H1 (cell line): ENCODE data around the gene CDKN1A. TPM values are rescaled to one million over a fixed set of nuclear protein-coding genes. Genes with fewer than 3 reads are reported as not detected.

ENCODE experiments used
- CTCF ChIA-PET: fragments of 300-600 bp; sonication (Branson Sonifier 250); formaldehyde crosslinking; loops from one replicate; lab custom pipeline; 2021; ENCODE audit not compliant: partially characterized antibody; lab: Charles Lee
- POLR2A ChIA-PET: fragments of 300-600 bp; sonication (Branson Sonifier 250); formaldehyde crosslinking; loops from one replicate; lab custom pipeline; 2021; ENCODE audit warnings: inconsistent platforms; ENCODE audit not compliant: partially characterized antibody; lab: Charles Lee
- DNase-seq, 2 experiments: peaks; one replicate each; pipeline versions ENCODE4 v3.0.0 to v3.0.0-alpha.2; 2010 to 2022; ENCODE audit warnings: low spot score in 2 of 2, low read depth in 1 of 2, mixed read lengths in 1 of 2
- FAIRE-seq: peaks from 2 replicates; lab custom pipeline; 2011; peaks lifted over from hg19 to GRCh38; lab: Jason Lieb, UNC
- H2AFZ ChIP-seq: 2 replicates; pipeline ENCODE4 v1.8.1; 2012; ENCODE audit warnings: low read length, inconsistent platforms
- H2AK5ac ChIP-seq: 2 replicates; pipeline ENCODE4 v1.6.1; 2013; ENCODE audit warnings: low read depth, low read length
- H2BK120ac ChIP-seq: replicated peaks from 2 replicates; pipeline ENCODE3; 2013; ENCODE audit warnings: low read depth, low read length, inconsistent platforms
- H2BK12ac ChIP-seq: 2 replicates; pipeline ENCODE4 v1.6.1; 2013; ENCODE audit warnings: low read depth, low read length
- H2BK15ac ChIP-seq: 2 replicates; pipeline ENCODE4 v1.6.1; 2013; ENCODE audit warnings: low read length
- H2BK20ac ChIP-seq: 2 replicates; pipeline ENCODE4 v1.6.1; 2013; ENCODE audit warnings: low read length
- H2BK5ac ChIP-seq: 2 replicates; pipeline ENCODE4 v1.6.1; 2013; ENCODE audit warnings: low read depth, low read length
- H3K14ac ChIP-seq: 2 replicates; pipeline ENCODE4 v1.6.1; 2013; ENCODE audit warnings: inconsistent platforms; ENCODE audit not compliant: insufficient read length
- H3K18ac ChIP-seq: 2 replicates; pipeline ENCODE4 v1.6.1; 2013; ENCODE audit warnings: low read length; ENCODE audit errors: extremely low read depth
- H3K23ac ChIP-seq: 2 replicates; pipeline ENCODE4 v1.6.1; 2013; ENCODE audit warnings: inconsistent platforms; ENCODE audit not compliant: insufficient read length
- H3K23me2 ChIP-seq: 2 replicates; pipeline ENCODE4 v1.6.1; 2013; ENCODE audit warnings: low read depth, low read length
- H3K27ac ChIP-seq: 2 replicates; pipeline ENCODE4 v1.6.1; 2011; ENCODE audit warnings: low read depth, low read length, inconsistent platforms
- H3K27me3 ChIP-seq, 4 experiments: replicated peaks in 1 of 4; 1 replicate in 1 of 4; 2 replicates in 3 of 4; pipeline versions ENCODE4 v1.6.1 to v1.8.1; 2011 to 2013; ENCODE audit warnings: low read length in 3 of 4, mild to moderate bottlenecking in 3 of 4, inconsistent platforms in 2 of 4, mixed read lengths in 2 of 4, moderate library complexity in 1 of 4; ENCODE audit not compliant: control insufficient read depth in 3 of 4, insufficient read depth in 3 of 4; ENCODE audit errors: extremely low read depth in 1 of 4
- H3K36me3 ChIP-seq, 4 experiments: 2 replicates each; pipeline versions ENCODE4 v1.6.1 to v1.8.1; 2011 to 2013; ENCODE audit warnings: mild to moderate bottlenecking in 4 of 4, low read length in 3 of 4, moderate library complexity in 2 of 4, control low read depth in 1 of 4, inconsistent platforms in 1 of 4; ENCODE audit not compliant: insufficient read depth in 4 of 4, control insufficient read depth in 2 of 4
- H3K4ac ChIP-seq: replicated peaks from 2 replicates; pipeline ENCODE3; 2013; ENCODE audit warnings: low read length, low read depth, mixed read lengths, inconsistent platforms; ENCODE audit not compliant: insufficient read length
- H3K4me1 ChIP-seq, 4 experiments: replicated peaks in 1 of 4; 1 replicate in 1 of 4; 2 replicates in 3 of 4; pipeline versions ENCODE4 v1.6.1 to v1.8.1; 2011 to 2013; ENCODE audit warnings: low read length in 3 of 4, inconsistent platforms in 2 of 4, mixed read lengths in 1 of 4; ENCODE audit not compliant: insufficient read depth in 4 of 4, control insufficient read depth in 3 of 4
- H3K4me2 ChIP-seq, 2 experiments: 2 replicates each; pipeline versions ENCODE4 v1.6.1 to v1.8.1; 2011 to 2013; ENCODE audit warnings: low read depth in 2 of 2, low read length in 2 of 2, control low read depth in 1 of 2, inconsistent platforms in 1 of 2, mild to moderate bottlenecking in 1 of 2; ENCODE audit not compliant: insufficient read depth in 1 of 2
- H3K4me3 ChIP-seq, 4 experiments: fragments of 200-600, 300-600 bp in 1 of 4; sonication (generic), shearing (Covaris generic), sonication (Bioruptor Twin) in 1 of 4; 2 replicates each; pipeline versions ENCODE4 v1.5.1 to v1.8.1; 2011 to 2016; ENCODE audit warnings: low read length in 4 of 4, low read depth in 3 of 4, control low read depth in 2 of 4, inconsistent platforms in 2 of 4, mild to moderate bottlenecking in 2 of 4, mixed read lengths in 1 of 4, moderate library complexity in 1 of 4; ENCODE audit not compliant: insufficient read depth in 2 of 4; ENCODE audit errors: extremely low read depth in 1 of 4
- H3K56ac ChIP-seq: replicated peaks from 2 replicates; pipeline ENCODE3; 2013; ENCODE audit warnings: low read depth, mild to moderate bottlenecking, mixed read lengths, low read length, inconsistent platforms; ENCODE audit not compliant: insufficient read length
- H3K79me1 ChIP-seq: 2 replicates; pipeline ENCODE4 v1.6.1; 2013; ENCODE audit warnings: low read depth, low read length, control low read depth
- H3K79me2 ChIP-seq, 2 experiments: 2 replicates each; pipeline versions ENCODE4 v1.6.1 to v1.8.1; 2012 to 2013; ENCODE audit warnings: low read length in 2 of 2, mild to moderate bottlenecking in 2 of 2, inconsistent platforms in 1 of 2; ENCODE audit not compliant: insufficient read depth in 2 of 2, control insufficient read depth in 1 of 2
- H3K9ac ChIP-seq, 4 experiments: replicated peaks in 1 of 4; 1 replicate in 1 of 4; 2 replicates in 3 of 4; pipeline versions ENCODE4 v1.6.1 to v1.8.1; 2011 to 2013; ENCODE audit warnings: low read depth in 3 of 4, low read length in 3 of 4, control low read depth in 2 of 4, mild to moderate bottlenecking in 2 of 4, moderate library complexity in 2 of 4, inconsistent platforms in 1 of 4; ENCODE audit errors: extremely low read depth in 1 of 4
- H3K9me3 ChIP-seq, 2 experiments: 2 replicates each; pipeline versions ENCODE4 v1.6.1 to v1.8.1; 2012 to 2013; ENCODE audit warnings: mild to moderate bottlenecking in 2 of 2, moderate library complexity in 2 of 2, control low read depth in 1 of 2, inconsistent platforms in 1 of 2, low read depth in 1 of 2, low read length in 1 of 2, mixed read lengths in 1 of 2; ENCODE audit not compliant: insufficient read depth in 2 of 2
- H4K20me1 ChIP-seq, 2 experiments: replicated peaks in 1 of 2; 2 replicates each; pipeline versions ENCODE3 to v1.8.1; 2011 to 2013; ENCODE audit warnings: inconsistent platforms in 2 of 2, low read length in 2 of 2, mild to moderate bottlenecking in 1 of 2; ENCODE audit not compliant: insufficient read depth in 2 of 2, control insufficient read depth in 1 of 2
- H4K5ac ChIP-seq: 2 replicates; pipeline ENCODE4 v1.6.1; 2013; ENCODE audit warnings: low read length, low read depth, mixed read lengths, inconsistent platforms; ENCODE audit not compliant: insufficient read length
- H4K8ac ChIP-seq: 2 replicates; pipeline ENCODE4 v1.8.0; 2013; ENCODE audit warnings: mild to moderate bottlenecking, moderate library complexity, low read length, inconsistent platforms; ENCODE audit not compliant: insufficient read depth; ENCODE audit errors: extremely low read depth
- H4K91ac ChIP-seq: replicated peaks from 2 replicates; pipeline ENCODE3; 2013; ENCODE audit warnings: low read length, mixed read lengths, inconsistent platforms; ENCODE audit not compliant: insufficient read length
- BCL11A ChIP-seq, 2 experiments: IDR thresholded peaks; one replicate each; pipeline ENCODE4 v1.6.1; 2011; ENCODE audit warnings: low read depth in 2 of 2, low read length in 2 of 2, mild to moderate bottlenecking in 2 of 2
- CHD2 ChIP-seq: IDR thresholded peaks from 2 replicates; pipeline ENCODE4 v1.6.1; 2012; ENCODE audit warnings: low read length, improper control_type of control experiment
- EP300 ChIP-seq, 2 experiments: IDR thresholded peaks; 1 replicate in 1 of 2; 2 replicates in 1 of 2; pipeline ENCODE4 v1.6.1; 2011 to 2012; ENCODE audit warnings: low read depth in 2 of 2, low read length in 2 of 2, mild to moderate bottlenecking in 2 of 2, borderline replicate concordance in 1 of 2, inconsistent platforms in 1 of 2, moderate library complexity in 1 of 2
- RAD21 ChIP-seq, 2 experiments: IDR thresholded peaks in 1 of 2; conservative IDR thresholded peaks in 1 of 2; 2 replicates each; pipeline ENCODE4 v1.6.1; 2011; ENCODE audit warnings: low read depth in 2 of 2, low read length in 2 of 2, improper control_type of control experiment in 1 of 2, inconsistent platforms in 1 of 2, mild to moderate bottlenecking in 1 of 2, moderate library complexity in 1 of 2
- SIRT6 ChIP-seq: IDR thresholded peaks from one replicate; pipeline ENCODE4 v1.7.1; 2012; ENCODE audit warnings: low read length, inconsistent platforms
- WGBS, 2 experiments: shearing (Covaris generic) in 1 of 2; methylation state at CpG; one replicate each; pipeline versions ENCODE4 v1.1.6 to v1.1.7; 2013 to 2015; ENCODE audit warnings: low lambda C conversion rate in 2 of 2, mixed read lengths in 2 of 2, inconsistent platforms in 1 of 2, low coverage in 1 of 2, missing lambda C conversion rate in 1 of 2; ENCODE audit not compliant: insufficient replicate concordance in 2 of 2, insufficient coverage in 1 of 2, insufficient read length in 1 of 2; ENCODE audit errors: extremely low coverage in 1 of 2, missing lambda C conversion rate in 1 of 2; 5-methylcytosine and 5-hydroxymethylcytosine counted together
- polyA plus RNA-seq, 7 experiments: library from polyadenylated mRNA; depleted of rRNA in 3 of 7; stranded (reverse) in 5 of 7; unstranded in 2 of 7; fragments of >200 nt in 5 of 7; fragments of 200-250 nt in 2 of 7; gene quantifications; 1 replicate in 5 of 7; 2 replicates in 1 of 7; 4 replicates in 1 of 7; pipeline versions ENCODE4 v1.2.1 to v1.2.3, GENCODE V29; 2011 to 2013; ENCODE audit warnings: missing spikeins in 2 of 7, mixed read lengths in 2 of 7
- total RNA-seq: library from RNA; stranded (reverse); fragmentation: NEBNext Ultra II Directional; extraction: Animal tissue kit (Norgen Biotek cat#: 25700); gene quantifications from 2 replicates; pipeline ENCODE4 v1.2.1, GENCODE V29; 2021

The CDKN1A gene
- total and polyA plus RNA-seq, 2 of the 8 experiments (the other 6 are each of a cell fraction or from before 2014, with no cell fraction given), result 15.2 to 36.0 TPM

- ChIA-PET POLR2A (no interaction called here), CTCF (interaction anchor here (0.6 to 2.2 kb wide), 8 partner anchors 8 to 957 kb away, joined by 3 to 11 read pairs (median 4); no protein-coding TSS in a partner anchor)
- Histone ChIP-seq H2AK5ac (no peak within 1 kb of the TSS), H4K5ac (no peak within 1 kb of the TSS), H2BK20ac (no peak within 1 kb of the TSS), H3K9ac (no peak within 1 kb of the TSS), H2BK120ac (no peak within 1 kb of the TSS), H3K4me2 (no peak within 1 kb of the TSS), H3K9me3 (no peaks in the 10 kb centered on the region), H3K23me2 (no peaks in the 10 kb centered on the region), H3K79me1 (no peaks in the 10 kb centered on the region), H3K4me3 (no peak within 1 kb of the TSS), H4K91ac (no peak within 1 kb of the TSS), H3K79me2 (no peaks in the 10 kb centered on the region), H2BK15ac (no peak within 1 kb of the TSS), H2AFZ (no peak within 1 kb of the TSS), H3K56ac (no peak within 1 kb of the TSS), H4K20me1 (peaks cover 0 to 3% of the 10 kb centered on the region in 2 experiments), H3K4me1 (no peaks in the 10 kb centered on the region), H3K27me3 (no peaks in the 10 kb centered on the region), H2BK12ac (no peak within 1 kb of the TSS), H3K4ac (no peak within 1 kb of the TSS), H3K23ac (no peak within 1 kb of the TSS), H3K18ac (no peak within 1 kb of the TSS), H3K27ac (no peak within 1 kb of the TSS), H3K14ac (no peak within 1 kb of the TSS), H3K36me3 (no peaks in the 10 kb centered on the region), H2BK5ac (no peak within 1 kb of the TSS; the same call in 1 of the 2 replicates), H4K8ac (peak within 1 kb of the TSS; percentile 71)
- FAIRE-seq (no peak), DNase-seq (no peak)
- 88% methylated on average over 7 of the region's 7 CpGs; no CpG with 5 or more reads in 1 of the 2 experiments for WGBS, 2 experiments
- TF ChIP-seq RAD21 (IDR thresholded peaks at IDR 0.05 in 1 of 2, conservative IDR thresholded peaks at IDR 0.05 in 1 of 2; ENCODE audit: low read depth in 2 of 2, low read length in 2 of 2) (no peak), SIRT6 (no peak), CHD2 (no peak), BCL11A (IDR thresholded peaks at IDR 0.05; ENCODE audit: low read depth in 2 of 2, low read length in 2 of 2) (no peak), EP300 (IDR thresholded peaks at IDR 0.05; ENCODE audit: borderline replicate concordance in 1 of 2, low read depth in 2 of 2, low read length in 2 of 2) (no peak)
Measured at GRCh38 chr6:36697481-36697903, 19.0 kb downstream of the CDKN1A start, which contains the start of gene RAB44. Gene RAB44 (plus strand): TSS chr6:36697826. CDS start chr6:36704236, 6,410 bp downstream.
